ENCODE data around the gene MMAA. TPM values are rescaled to one million over a fixed set of nuclear protein-coding genes. Genes with fewer than 3 reads are reported as not detected.

The MMAA gene
- total RNA-seq, 1 experiment from 2014 or later = 6.8 TPM

DNA sequence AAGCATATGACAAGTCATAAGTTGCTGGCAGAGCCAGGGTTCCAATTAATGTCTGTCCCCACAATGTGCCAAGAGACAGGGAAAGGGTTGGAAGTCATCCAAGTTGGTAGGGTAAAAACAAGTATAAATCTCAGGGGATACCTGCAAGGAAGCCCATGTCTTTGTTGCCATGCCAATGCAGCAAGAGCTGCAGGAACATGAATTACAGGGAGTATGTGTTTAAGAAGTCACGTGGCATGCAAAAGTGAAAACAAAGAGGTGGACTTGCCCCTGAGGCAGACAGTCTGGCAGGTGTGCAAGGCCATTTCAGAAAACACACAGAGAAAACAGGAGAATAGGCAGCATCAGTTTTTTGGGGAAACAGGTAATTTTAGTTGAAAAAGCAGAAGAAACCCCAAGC, 90.2 kb downstream of the MMAA start:
- ChIA-PET POLR2A (ENCODE audit: low non-redundant PET) (no interaction called here), CTCF (no interaction called here)
- no peak for DNase-seq (ENCODE audit: low spot score)
- H3K4me1 ChIP-seq (ENCODE audit: insufficient read depth, low read length, poor library complexity, severe bottlenecking) = no peaks in the 10 kb centered on the region
- no peak for TF ChIP-seq EZH2 (IDR thresholded peaks at IDR 0.05; ENCODE audit: borderline replicate concordance, low read depth, low read length, poor library complexity, severe bottlenecking)
- TF ChIP-seq, protein P1, sequence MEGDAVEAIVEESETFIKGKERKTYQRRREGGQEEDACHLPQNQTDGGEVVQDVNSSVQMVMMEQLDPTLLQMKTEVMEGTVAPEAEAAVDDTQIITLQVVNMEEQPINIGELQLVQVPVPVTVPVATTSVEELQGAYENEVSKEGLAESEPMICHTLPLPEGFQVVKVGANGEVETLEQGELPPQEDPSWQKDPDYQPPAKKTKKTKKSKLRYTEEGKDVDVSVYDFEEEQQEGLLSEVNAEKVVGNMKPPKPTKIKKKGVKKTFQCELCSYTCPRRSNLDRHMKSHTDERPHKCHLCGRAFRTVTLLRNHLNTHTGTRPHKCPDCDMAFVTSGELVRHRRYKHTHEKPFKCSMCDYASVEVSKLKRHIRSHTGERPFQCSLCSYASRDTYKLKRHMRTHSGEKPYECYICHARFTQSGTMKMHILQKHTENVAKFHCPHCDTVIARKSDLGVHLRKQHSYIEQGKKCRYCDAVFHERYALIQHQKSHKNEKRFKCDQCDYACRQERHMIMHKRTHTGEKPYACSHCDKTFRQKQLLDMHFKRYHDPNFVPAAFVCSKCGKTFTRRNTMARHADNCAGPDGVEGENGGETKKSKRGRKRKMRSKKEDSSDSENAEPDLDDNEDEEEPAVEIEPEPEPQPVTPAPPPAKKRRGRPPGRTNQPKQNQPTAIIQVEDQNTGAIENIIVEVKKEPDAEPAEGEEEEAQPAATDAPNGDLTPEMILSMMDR (conservative IDR thresholded peaks at IDR 0.05; ENCODE audit: low read depth, low read length) = no peak
- no peak overlapping the region for H3K4me3 ChIP-seq (ENCODE audit: low read depth, low read length, poor library complexity, severe bottlenecking)
- no peaks in the 10 kb centered on the region for H3K27me3 ChIP-seq (replicated peaks; ENCODE audit: insufficient read depth, low read depth, low read length, poor library complexity)
- BruUV-seq (replicated peaks) = no TSS peak
- H3K27ac ChIP-seq (ENCODE audit: low read depth, low read length, poor library complexity, severe bottlenecking) = no peak overlapping the region
- H3K36me3 ChIP-seq (ENCODE audit: insufficient read depth, low read length, poor library complexity, severe bottlenecking) = no peaks in the 10 kb centered on the region
- H3K9me3 ChIP-seq (ENCODE audit: low read depth, low read length, poor library complexity, severe bottlenecking) = no peaks in the 10 kb centered on the region
- intact Hi-C loops (cut with micrococcal nuclease; ENCODE audit: unreplicated experiment) = no loop called here

Other genes with a start within 250 kb of the MMAA start
- 30.0 and 33.7 TPM in 2 replicates for gene SMAD1, start 137.5 kb upstream of the MMAA start, total RNA-seq (2021)
- not detected in 2 replicates for gene C4orf51, start 60.8 kb downstream of the MMAA start, total RNA-seq (2021)